Activated CD4-positive, alpha-beta memory T cell treated with anti-CD3 and anti-CD28 coated beads, Interleukin-2, amount 10 ng/mL, durations not matched to agents 7 days and 5 days (primary cell): ENCODE measurements around the gene KLRC4. TPM values are rescaled to one million over a fixed set of nuclear protein-coding genes. Genes with fewer than 3 reads are reported as not detected.
"Not testable (repeated sequence)": the region's sequence is repeated elsewhere in the genome, so short reads cannot be mapped to it uniquely, and the experiment has no call there.

Source experiments
- CTCF ChIA-PET: fragments of 350-600 bp; sonication (Branson Sonifier 250); formaldehyde crosslinking; loops from one replicate; lab custom pipeline; 2021; ENCODE audit warnings: antibody characterized with exemption, inconsistent platforms; lab: Charles Lee
- POLR2A ChIA-PET: fragments of 350-600 bp; sonication (Branson Sonifier 250); formaldehyde crosslinking; loops from one replicate; lab custom pipeline; 2021; ENCODE audit warnings: antibody characterized with exemption; lab: Charles Lee
- DNase-seq: peaks from one replicate; pipeline ENCODE4 v3.0.0-alpha.2; 2020
- H3K27ac Mint-ChIP-seq: one replicate; pipeline ENCODE4 v1.8.0; 2021; ENCODE audit warnings: mild to moderate bottlenecking, mixed read lengths
- H3K27me3 Mint-ChIP-seq: one replicate; pipeline ENCODE4 v1.8.0; 2021; ENCODE audit warnings: mixed read lengths
- H3K36me3 Mint-ChIP-seq: one replicate; pipeline ENCODE4 v1.8.0; 2021; ENCODE audit warnings: low read depth, mixed read lengths
- H3K4me1 Mint-ChIP-seq: one replicate; pipeline ENCODE4 v1.8.0; 2021; ENCODE audit warnings: mixed read lengths
- H3K4me3 Mint-ChIP-seq: one replicate; pipeline ENCODE4 v1.8.0; 2021; ENCODE audit warnings: mild to moderate bottlenecking, mixed read lengths
- H3K9me3 Mint-ChIP-seq: one replicate; pipeline ENCODE4 v1.8.0; 2021; ENCODE audit warnings: mixed read lengths
- total RNA-seq, 2 experiments: library from RNA; stranded (reverse); gene quantifications; one replicate each; pipeline ENCODE4 v1.2.3, GENCODE V29; 2021

KLRC4 gene, protein sequence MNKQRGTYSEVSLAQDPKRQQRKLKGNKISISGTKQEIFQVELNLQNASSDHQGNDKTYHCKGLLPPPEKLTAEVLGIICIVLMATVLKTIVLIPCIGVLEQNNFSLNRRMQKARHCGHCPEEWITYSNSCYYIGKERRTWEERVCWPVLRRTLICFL
- total RNA-seq = not detected

DNA sequence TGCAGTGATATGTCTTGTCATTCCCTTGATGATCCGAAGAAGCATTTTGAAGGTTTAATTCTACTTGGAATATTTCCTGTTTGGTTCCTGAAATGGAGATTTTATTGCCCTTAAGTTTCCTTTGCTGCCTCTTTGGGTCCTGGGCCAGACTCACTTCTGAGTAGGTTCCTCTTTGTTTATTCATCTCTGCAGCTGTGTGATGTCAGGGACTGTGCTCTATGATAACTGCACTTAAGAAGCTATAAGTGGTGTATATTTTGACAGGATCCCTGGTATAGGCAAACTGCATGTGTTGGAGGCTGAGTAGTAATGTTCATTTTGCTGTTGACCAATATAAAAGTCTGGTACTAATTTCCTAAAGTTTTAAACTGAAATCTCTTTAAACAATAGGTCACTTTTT is at the start of gene KLRC4:
TSS of gene KLRC4 (minus strand) at position 366 of the 400 bp plus-strand sequence. CDS start at position 184, 182 bp downstream.
- no peak within 1 kb of the TSS for H3K4me3 Mint-ChIP-seq
- no peak for DNase-seq
- no peak within 1 kb of the TSS for H3K27ac Mint-ChIP-seq
- H3K4me1 Mint-ChIP-seq = no peaks in the 10 kb centered on the region
- H3K27me3 Mint-ChIP-seq = peaks cover 14% of the 10 kb centered on the region
- H3K36me3 Mint-ChIP-seq = no peaks in the 10 kb centered on the region
- ChIA-PET POLR2A (no interaction called here), CTCF (no interaction called here)
- no peaks in the 10 kb centered on the region for H3K9me3 Mint-ChIP-seq

DNA sequence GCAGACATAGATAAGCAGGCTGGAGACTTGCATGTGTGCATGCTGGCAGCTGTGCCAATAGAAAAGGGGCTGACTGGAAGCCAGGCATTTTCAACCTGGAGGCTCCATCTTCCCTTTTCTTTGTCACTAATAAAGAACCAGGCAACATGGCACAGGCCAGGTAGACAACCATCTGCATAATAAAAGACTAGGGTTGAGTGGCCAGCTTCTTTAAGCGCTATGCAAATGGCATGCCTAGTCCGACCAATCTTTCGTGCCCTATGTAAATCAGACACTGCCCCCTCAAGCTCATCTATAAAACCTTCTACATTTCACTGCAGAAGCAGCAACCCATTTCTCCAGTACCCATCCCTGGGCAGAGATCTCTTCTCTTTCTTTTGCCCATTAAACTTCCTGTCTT is 48.2 kb upstream of the KLRC4 start:
- H3K9me3 Mint-ChIP-seq = peaks cover 9% of the 10 kb centered on the region
- H3K27ac Mint-ChIP-seq = no peak overlapping the region
- H3K27me3 Mint-ChIP-seq = peaks cover 30% of the 10 kb centered on the region
- POLR2A ChIA-PET = no interaction called here
- H3K4me3 Mint-ChIP-seq = no peak overlapping the region
- DNase-seq = no peak
- CTCF ChIA-PET = no interaction called here
- peaks cover 4% of the 10 kb centered on the region for H3K36me3 Mint-ChIP-seq
- H3K4me1 Mint-ChIP-seq = no peaks in the 10 kb centered on the region

DNA sequence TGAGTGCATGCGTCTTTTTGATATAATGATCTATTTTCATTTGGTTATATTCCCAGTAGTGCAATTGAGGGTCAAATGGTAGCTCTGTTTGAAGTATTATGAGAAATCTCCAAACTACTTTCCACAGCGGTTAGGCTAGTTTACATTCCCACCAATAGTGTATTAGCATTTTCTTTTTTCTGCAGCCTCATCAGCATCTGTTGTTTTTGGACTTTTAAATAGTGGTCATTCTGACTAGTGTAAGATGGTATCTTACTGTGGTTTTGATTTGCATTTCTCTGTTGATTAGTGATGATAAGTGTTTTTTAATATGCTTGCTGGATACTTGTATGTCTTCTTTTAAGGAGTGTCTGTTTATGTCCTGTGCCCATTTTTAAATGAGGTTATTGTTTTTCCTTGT is 47.3 kb upstream of the KLRC4 start:
- CTCF ChIA-PET = no interaction called here
- Mint-ChIP-seq H3K36me3 (peaks cover 4% of the 10 kb centered on the region), H3K4me3 (no peak overlapping the region), H3K27me3 (peaks cover 25% of the 10 kb centered on the region), H3K9me3 (peaks cover 9% of the 10 kb centered on the region), H3K4me1 (no peaks in the 10 kb centered on the region), H3K27ac (no peak overlapping the region)
- POLR2A ChIA-PET = no interaction called here
- no peak for DNase-seq

- peaks cover 23% of the 10 kb centered on the region for H3K27me3 Mint-ChIP-seq
- CTCF ChIA-PET = no interaction called here
Measured at GRCh38 chr12:10455766-10456165, 46.2 kb upstream of the KLRC4 start.

GRCh38 chr12:10454531-10454930 is 45.0 kb upstream of the KLRC4 start:
- peaks cover 19% of the 10 kb centered on the region for H3K27me3 Mint-ChIP-seq
- H3K27ac Mint-ChIP-seq = no peak overlapping the region
- ChIA-PET POLR2A (no interaction called here), CTCF (no interaction called here)
- no peaks in the 10 kb centered on the region for H3K4me1 Mint-ChIP-seq
- H3K36me3 Mint-ChIP-seq = peaks cover 4% of the 10 kb centered on the region
- no peak for DNase-seq
- peaks cover 9% of the 10 kb centered on the region for H3K9me3 Mint-ChIP-seq
- no peak overlapping the region for H3K4me3 Mint-ChIP-seq

More at GRCh38 chr12:10455766-10456165, 46.2 kb upstream of the KLRC4 start:
- Mint-ChIP-seq H3K36me3 (peaks cover 4% of the 10 kb centered on the region), H3K4me1 (no peaks in the 10 kb centered on the region), H3K9me3 (peaks cover 9% of the 10 kb centered on the region), H3K4me3 (no peak overlapping the region), H3K27ac (no peak overlapping the region)
- no peak for DNase-seq
- POLR2A ChIA-PET = no interaction called here

DNA sequence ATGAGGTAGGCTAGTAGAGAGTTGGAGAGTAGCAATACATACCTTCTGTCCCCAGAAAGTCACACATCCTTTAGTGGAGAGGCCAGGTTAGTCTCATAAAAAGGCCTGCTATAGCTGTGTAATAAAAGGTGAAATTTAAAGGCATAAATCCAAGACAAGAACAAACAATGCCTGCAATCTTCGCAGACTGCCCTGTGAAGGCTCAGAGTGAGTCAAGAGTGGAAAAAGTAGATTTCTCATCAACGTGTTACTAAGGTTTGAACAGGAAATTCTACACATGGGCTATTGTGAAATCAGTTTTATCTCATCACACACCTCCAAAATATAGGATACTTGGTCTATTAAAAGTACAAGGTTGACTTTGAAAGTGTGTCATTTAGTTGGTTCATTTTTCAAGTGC is 43.6 kb upstream of the KLRC4 start, which contains the start of gene KLRC1:
TSS of gene KLRC1 (minus strand) at position 222 of the 400 bp plus-strand sequence. CDS start 2,221 bp downstream, outside the sequence.
- peaks cover 4% of the 10 kb centered on the region for H3K36me3 Mint-ChIP-seq
- H3K27me3 Mint-ChIP-seq = peaks cover 13% of the 10 kb centered on the region
- no peak for DNase-seq
- H3K27ac Mint-ChIP-seq = no peak within 1 kb of the TSS
- no peak within 1 kb of the TSS for H3K4me3 Mint-ChIP-seq
- POLR2A ChIA-PET = no interaction called here
- H3K9me3 Mint-ChIP-seq = peaks cover 9% of the 10 kb centered on the region
- no peaks in the 10 kb centered on the region for H3K4me1 Mint-ChIP-seq
- CTCF ChIA-PET = no interaction called here

GRCh38 chr12:10448236-10448635 is 38.7 kb upstream of the KLRC4 start:
- POLR2A ChIA-PET = no interaction called here
- CTCF ChIA-PET = no interaction called here
- Mint-ChIP-seq H3K27me3 (no peaks in the 10 kb centered on the region), H3K27ac (no peak overlapping the region), H3K9me3 (no peaks in the 10 kb centered on the region), H3K4me3 (no peak overlapping the region), H3K36me3 (no peaks in the 10 kb centered on the region), H3K4me1 (no peaks in the 10 kb centered on the region)
- no peak for DNase-seq

- H3K27me3 Mint-ChIP-seq, CTCF ChIA-PET, H3K4me3 Mint-ChIP-seq, H3K4me1 Mint-ChIP-seq, H3K9me3 Mint-ChIP-seq, H3K27ac Mint-ChIP-seq, H3K36me3 Mint-ChIP-seq, POLR2A ChIA-PET, DNase-seq: not testable (repeated sequence)
Measured at GRCh38 chr12:10446052-10446451, 36.5 kb upstream of the KLRC4 start.

DNA sequence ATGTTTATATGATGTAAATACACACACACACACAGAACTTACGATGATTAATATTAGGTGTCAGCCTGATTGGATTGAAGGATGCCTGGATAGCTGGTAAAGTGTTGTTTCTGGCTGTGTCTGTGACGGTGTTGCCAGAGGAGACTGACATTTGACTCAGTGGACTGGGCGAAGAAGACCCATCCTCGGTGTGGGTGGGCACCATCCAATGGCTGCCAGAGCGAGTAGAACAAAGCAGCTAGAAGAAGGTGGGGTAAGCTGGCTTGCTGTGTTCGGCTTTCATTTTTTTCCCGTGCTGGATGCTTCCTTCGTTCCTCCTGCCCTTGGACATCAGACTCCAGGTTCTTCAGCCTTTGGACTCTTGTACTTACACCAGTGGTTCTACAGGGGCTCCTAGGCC is 31.6 kb upstream of the KLRC4 start:
- CTCF ChIA-PET, POLR2A ChIA-PET, H3K4me3 Mint-ChIP-seq, DNase-seq, H3K27ac Mint-ChIP-seq, H3K9me3 Mint-ChIP-seq, H3K36me3 Mint-ChIP-seq, H3K4me1 Mint-ChIP-seq, H3K27me3 Mint-ChIP-seq: not testable (repeated sequence)

DNA sequence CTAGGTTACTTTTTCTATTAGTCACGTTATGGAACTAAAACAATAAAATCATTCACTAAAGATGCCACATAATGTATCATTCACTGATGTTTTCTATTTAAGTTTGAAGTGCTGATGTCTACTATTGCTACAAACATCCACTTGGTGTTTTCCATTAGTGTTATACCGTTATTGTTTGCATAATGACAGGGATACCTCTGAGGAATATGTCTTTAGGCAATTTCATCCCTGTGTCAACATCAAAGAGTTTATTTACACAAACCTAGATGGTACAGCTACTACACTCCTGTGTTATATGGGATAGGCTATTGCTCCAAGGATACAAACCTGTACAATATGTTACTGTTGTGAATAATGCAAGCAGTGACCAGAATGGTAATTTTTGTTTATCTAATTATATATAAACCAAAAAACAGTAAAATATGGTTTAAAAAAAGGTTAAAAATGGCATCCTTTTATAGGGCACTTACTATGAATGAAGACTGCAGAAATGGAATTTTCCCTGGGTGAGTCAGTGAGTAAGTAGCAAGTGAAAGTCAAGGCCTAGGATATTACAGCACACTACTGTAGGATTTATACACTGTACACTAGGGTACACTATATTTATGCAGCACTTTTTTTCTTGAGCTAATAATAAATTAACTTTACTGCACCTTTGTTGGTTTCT is 30.2 kb upstream of the KLRC4 start:
- CTCF ChIA-PET, H3K27me3 Mint-ChIP-seq, H3K9me3 Mint-ChIP-seq, H3K27ac Mint-ChIP-seq, H3K4me3 Mint-ChIP-seq, H3K4me1 Mint-ChIP-seq, POLR2A ChIA-PET, H3K36me3 Mint-ChIP-seq, DNase-seq: not testable (repeated sequence)

DNA sequence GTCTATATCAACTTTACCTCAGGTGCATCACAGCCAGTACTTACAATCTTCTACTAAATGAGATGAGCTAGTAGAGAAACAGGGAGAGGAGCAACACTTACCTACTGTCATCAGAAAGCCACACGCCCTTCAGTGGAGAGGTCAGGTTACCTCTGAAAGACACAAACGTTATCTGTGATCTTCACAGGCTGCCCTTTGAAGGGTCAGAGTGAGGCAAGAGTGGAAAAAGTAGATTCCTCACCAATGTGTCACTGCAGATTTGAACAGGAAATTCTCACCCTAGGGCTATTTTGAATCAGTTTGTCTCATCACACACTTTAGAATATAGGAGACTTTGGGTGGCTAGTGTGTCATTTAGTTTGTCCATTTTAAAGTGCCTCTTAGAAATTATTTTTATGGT is 28.0 kb upstream of the KLRC4 start:
- CTCF ChIA-PET, POLR2A ChIA-PET, H3K9me3 Mint-ChIP-seq, H3K27ac Mint-ChIP-seq, H3K27me3 Mint-ChIP-seq, DNase-seq, H3K4me1 Mint-ChIP-seq, H3K4me3 Mint-ChIP-seq, H3K36me3 Mint-ChIP-seq: not testable (repeated sequence)

DNA sequence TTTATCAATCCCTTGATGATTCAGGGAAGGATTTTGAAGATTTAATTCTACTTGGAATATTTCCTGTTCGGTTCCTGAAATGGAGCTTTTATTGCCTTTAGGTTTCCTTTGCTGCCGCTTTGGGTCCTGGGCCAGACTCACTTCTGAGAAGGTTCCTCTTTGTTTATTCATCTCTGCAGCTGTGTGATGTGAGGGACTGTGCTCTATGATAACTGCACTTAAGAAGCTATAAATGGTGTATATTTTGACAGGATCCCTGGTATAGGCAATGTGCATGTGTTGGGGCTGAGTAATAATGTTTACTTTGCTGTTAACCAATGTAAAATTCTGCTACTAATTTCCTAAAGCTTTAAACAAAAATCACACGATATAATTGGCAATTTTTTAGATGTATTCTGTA is 26.3 kb upstream of the KLRC4 start, which contains the start of gene KLRC2:
TSS of gene KLRC2 (minus strand) at position 195 of the 400 bp plus-strand sequence. CDS start at position 171, 24 bp downstream.
- DNase-seq, H3K27ac Mint-ChIP-seq, H3K4me3 Mint-ChIP-seq, H3K27me3 Mint-ChIP-seq, H3K36me3 Mint-ChIP-seq, H3K4me1 Mint-ChIP-seq, H3K9me3 Mint-ChIP-seq, CTCF ChIA-PET, POLR2A ChIA-PET: not testable (repeated sequence)

DNA sequence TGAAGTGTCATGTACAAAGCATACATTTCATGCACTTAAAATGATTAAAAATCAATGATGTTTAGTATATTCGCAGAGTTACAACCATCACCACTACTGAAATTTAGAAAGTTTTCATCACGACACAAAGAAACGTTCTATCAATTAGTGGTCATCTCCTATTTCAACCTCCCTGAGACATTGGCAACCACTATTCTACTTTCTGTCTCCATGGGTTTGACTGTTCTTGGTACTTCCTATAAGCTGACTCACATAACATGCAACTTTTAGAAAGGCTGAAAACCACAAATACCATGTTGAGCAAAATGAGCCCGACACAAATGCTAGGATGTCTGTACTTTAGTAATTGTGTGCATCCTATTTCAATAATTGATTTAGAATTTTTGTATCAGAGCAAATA is 21.1 kb upstream of the KLRC4 start:
- POLR2A ChIA-PET, H3K27me3 Mint-ChIP-seq, H3K9me3 Mint-ChIP-seq, DNase-seq, H3K4me1 Mint-ChIP-seq, H3K27ac Mint-ChIP-seq, CTCF ChIA-PET, H3K36me3 Mint-ChIP-seq, H3K4me3 Mint-ChIP-seq: not testable (repeated sequence)

GRCh38 chr12:10425938-10426337 is 16.4 kb upstream of the KLRC4 start:
- H3K9me3 Mint-ChIP-seq, H3K27me3 Mint-ChIP-seq, H3K4me1 Mint-ChIP-seq, H3K4me3 Mint-ChIP-seq, H3K27ac Mint-ChIP-seq, H3K36me3 Mint-ChIP-seq, POLR2A ChIA-PET, DNase-seq: not testable (repeated sequence)
- CTCF ChIA-PET = interaction anchor here (0.6 kb wide), 1 partner anchor 359 kb away, joined by 3 read pairs; no protein-coding TSS in a partner anchor
